ENCODE results near the gene AMIGO3. TPM values are rescaled to one million over a fixed set of nuclear protein-coding genes. Genes with fewer than 3 reads are reported as not detected.

The AMIGO3 gene, protein sequence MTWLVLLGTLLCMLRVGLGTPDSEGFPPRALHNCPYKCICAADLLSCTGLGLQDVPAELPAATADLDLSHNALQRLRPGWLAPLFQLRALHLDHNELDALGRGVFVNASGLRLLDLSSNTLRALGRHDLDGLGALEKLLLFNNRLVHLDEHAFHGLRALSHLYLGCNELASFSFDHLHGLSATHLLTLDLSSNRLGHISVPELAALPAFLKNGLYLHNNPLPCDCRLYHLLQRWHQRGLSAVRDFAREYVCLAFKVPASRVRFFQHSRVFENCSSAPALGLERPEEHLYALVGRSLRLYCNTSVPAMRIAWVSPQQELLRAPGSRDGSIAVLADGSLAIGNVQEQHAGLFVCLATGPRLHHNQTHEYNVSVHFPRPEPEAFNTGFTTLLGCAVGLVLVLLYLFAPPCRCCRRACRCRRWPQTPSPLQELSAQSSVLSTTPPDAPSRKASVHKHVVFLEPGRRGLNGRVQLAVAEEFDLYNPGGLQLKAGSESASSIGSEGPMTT
- 1.1 and 1.2 TPM in 2 replicates for polyA plus RNA-seq (2012; rRNA removed)
- polyA plus RNA-seq (2012; cell fraction: cytosol; rRNA removed) = 0.66 TPM in 1 of 2 replicates, not detected in the other
- 5.8 and 6.5 TPM in 2 replicates for polyA plus RNA-seq (2012; cell fraction: nucleus; rRNA removed)

DNA sequence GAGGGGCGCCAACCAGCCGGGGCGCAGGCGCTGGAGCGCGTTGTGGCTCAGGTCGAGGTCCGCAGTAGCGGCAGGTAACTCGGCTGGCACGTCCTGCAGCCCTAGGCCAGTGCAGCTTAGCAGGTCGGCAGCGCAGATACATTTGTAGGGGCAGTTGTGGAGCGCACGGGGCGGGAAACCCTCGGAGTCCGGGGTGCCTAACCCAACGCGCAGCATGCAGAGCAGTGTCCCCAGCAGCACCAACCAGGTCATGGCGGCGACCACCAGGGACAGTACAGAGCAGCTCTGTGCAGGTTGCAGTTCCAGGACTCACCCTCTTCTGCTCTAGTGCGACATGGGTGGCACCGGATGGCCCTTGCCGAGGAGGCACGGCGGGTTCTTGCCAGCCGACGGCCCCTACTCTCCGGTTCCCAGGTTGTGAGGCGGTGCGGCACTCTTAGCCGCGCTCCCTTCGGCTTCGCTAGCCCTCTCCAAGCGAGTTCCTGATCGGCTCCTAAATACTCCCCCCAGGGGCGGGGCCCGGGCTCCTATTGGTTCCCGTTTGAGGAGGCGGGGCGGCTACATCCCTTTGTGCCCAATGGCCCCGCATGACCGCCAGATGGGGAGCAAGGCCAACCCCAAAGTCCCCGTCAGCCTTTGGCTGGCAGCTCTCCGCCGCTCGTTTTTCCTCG is at the start of gene AMIGO3:
TSS of gene AMIGO3 (minus strand) at position 471 of the 671 bp plus-strand sequence. CDS start at position 252, 219 bp downstream.
- POLR2A ChIA-PET = interaction anchor here (0.6 to 1.9 kb wide), 6 partner anchors 12 to 401 kb away, joined by 3 to 8 read pairs (median 4); no protein-coding TSS in a partner anchor
- peak; percentile 29; the same call in 1 of the 2 replicates for TF ChIP-seq NFIC (IDR thresholded peaks at IDR 0.05; ENCODE audit: borderline replicate concordance)
- no peak for TF ChIP-seq FOSL2 (IDR thresholded peaks at IDR 0.05; ENCODE audit: borderline replicate concordance, low read depth)
- TF ChIP-seq, protein P1, sequence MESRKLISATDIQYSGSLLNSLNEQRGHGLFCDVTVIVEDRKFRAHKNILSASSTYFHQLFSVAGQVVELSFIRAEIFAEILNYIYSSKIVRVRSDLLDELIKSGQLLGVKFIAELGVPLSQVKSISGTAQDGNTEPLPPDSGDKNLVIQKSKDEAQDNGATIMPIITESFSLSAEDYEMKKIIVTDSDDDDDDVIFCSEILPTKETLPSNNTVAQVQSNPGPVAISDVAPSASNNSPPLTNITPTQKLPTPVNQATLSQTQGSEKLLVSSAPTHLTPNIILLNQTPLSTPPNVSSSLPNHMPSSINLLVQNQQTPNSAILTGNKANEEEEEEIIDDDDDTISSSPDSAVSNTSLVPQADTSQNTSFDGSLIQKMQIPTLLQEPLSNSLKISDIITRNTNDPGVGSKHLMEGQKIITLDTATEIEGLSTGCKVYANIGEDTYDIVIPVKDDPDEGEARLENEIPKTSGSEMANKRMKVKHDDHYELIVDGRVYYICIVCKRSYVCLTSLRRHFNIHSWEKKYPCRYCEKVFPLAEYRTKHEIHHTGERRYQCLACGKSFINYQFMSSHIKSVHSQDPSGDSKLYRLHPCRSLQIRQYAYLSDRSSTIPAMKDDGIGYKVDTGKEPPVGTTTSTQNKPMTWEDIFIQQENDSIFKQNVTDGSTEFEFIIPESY (IDR thresholded peaks at IDR 0.05; ENCODE audit: borderline replicate concordance, low read depth) = no peak
- no peak for TF ChIP-seq RCOR1 (IDR thresholded peaks at IDR 0.05; ENCODE audit: low read length)
- no peak for TF ChIP-seq RXRA (IDR thresholded peaks at IDR 0.05; ENCODE audit: borderline replicate concordance, low read depth)
- TF ChIP-seq, protein P2, sequence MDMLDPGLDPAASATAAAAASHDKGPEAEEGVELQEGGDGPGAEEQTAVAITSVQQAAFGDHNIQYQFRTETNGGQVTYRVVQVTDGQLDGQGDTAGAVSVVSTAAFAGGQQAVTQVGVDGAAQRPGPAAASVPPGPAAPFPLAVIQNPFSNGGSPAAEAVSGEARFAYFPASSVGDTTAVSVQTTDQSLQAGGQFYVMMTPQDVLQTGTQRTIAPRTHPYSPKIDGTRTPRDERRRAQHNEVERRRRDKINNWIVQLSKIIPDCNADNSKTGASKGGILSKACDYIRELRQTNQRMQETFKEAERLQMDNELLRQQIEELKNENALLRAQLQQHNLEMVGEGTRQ (IDR thresholded peaks at IDR 0.05; ENCODE audit: borderline replicate concordance, low read depth, low read length) = no peak
- no peak for TF ChIP-seq RFX5 (IDR thresholded peaks at IDR 0.05; ENCODE audit: low read length)
- TF ChIP-seq, protein P3, sequence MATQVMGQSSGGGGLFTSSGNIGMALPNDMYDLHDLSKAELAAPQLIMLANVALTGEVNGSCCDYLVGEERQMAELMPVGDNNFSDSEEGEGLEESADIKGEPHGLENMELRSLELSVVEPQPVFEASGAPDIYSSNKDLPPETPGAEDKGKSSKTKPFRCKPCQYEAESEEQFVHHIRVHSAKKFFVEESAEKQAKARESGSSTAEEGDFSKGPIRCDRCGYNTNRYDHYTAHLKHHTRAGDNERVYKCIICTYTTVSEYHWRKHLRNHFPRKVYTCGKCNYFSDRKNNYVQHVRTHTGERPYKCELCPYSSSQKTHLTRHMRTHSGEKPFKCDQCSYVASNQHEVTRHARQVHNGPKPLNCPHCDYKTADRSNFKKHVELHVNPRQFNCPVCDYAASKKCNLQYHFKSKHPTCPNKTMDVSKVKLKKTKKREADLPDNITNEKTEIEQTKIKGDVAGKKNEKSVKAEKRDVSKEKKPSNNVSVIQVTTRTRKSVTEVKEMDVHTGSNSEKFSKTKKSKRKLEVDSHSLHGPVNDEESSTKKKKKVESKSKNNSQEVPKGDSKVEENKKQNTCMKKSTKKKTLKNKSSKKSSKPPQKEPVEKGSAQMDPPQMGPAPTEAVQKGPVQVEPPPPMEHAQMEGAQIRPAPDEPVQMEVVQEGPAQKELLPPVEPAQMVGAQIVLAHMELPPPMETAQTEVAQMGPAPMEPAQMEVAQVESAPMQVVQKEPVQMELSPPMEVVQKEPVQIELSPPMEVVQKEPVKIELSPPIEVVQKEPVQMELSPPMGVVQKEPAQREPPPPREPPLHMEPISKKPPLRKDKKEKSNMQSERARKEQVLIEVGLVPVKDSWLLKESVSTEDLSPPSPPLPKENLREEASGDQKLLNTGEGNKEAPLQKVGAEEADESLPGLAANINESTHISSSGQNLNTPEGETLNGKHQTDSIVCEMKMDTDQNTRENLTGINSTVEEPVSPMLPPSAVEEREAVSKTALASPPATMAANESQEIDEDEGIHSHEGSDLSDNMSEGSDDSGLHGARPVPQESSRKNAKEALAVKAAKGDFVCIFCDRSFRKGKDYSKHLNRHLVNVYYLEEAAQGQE (IDR thresholded peaks at IDR 0.05; ENCODE audit: low read depth, low read length) = no peak
- TF ChIP-seq GABPA (IDR thresholded peaks at IDR 0.05; ENCODE audit: low read depth) = no peak
- TF ChIP-seq POLR2AphosphoS5 (IDR thresholded peaks at IDR 0.05; ENCODE audit: low read depth, low read length) = peak; percentile 94
- peak; percentile 8; the same call in 1 of the 2 replicates for TF ChIP-seq SMC3 (IDR thresholded peaks at IDR 0.05; ENCODE audit: low read depth, low read length)
- TF ChIP-seq, protein P4, sequence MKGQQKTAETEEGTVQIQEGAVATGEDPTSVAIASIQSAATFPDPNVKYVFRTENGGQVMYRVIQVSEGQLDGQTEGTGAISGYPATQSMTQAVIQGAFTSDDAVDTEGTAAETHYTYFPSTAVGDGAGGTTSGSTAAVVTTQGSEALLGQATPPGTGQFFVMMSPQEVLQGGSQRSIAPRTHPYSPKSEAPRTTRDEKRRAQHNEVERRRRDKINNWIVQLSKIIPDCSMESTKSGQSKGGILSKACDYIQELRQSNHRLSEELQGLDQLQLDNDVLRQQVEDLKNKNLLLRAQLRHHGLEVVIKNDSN (IDR thresholded peaks at IDR 0.05; ENCODE audit: borderline replicate concordance, low read depth) = no peak
- TF ChIP-seq EZH2phosphoT487 (IDR thresholded peaks at IDR 0.05; ENCODE audit: borderline replicate concordance, low read depth) = no peak
- TF ChIP-seq TCF12 (IDR thresholded peaks at IDR 0.05) = peak; percentile 50
- TF ChIP-seq FOXJ3 (CRISPR knock-in tag; IDR thresholded peaks at IDR 0.05) = no peak
- no peak for TF ChIP-seq NRF1 (IDR thresholded peaks at IDR 0.05; ENCODE audit: low read depth, low read length)
- 0 out of 2 replicates have a peak, but pooled peaks have one; percentile 26 for TF ChIP-seq YY1 (IDR thresholded peaks at IDR 0.05; ENCODE audit: low read depth)
- TF ChIP-seq, protein P5, sequence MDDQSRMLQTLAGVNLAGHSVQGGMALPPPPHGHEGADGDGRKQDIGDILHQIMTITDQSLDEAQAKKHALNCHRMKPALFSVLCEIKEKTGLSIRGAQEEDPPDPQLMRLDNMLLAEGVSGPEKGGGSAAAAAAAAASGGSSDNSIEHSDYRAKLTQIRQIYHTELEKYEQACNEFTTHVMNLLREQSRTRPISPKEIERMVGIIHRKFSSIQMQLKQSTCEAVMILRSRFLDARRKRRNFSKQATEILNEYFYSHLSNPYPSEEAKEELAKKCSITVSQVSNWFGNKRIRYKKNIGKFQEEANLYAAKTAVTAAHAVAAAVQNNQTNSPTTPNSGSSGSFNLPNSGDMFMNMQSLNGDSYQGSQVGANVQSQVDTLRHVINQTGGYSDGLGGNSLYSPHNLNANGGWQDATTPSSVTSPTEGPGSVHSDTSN (IDR thresholded peaks at IDR 0.05) = no peak
- TF ChIP-seq TAF1 (IDR thresholded peaks at IDR 0.05; ENCODE audit: borderline replicate concordance, low read depth, low read length) = peak; percentile 30; the same call in 1 of the 2 replicates
- TF ChIP-seq ELF1 (IDR thresholded peaks at IDR 0.05) = peak; percentile 64; the same call in 1 of the 2 replicates

More for the DNA sequence above, at the start of gene AMIGO3:
- peaks cover 8% of the 10 kb centered on the region for H3F3A ChIP-seq (replicated peaks; ENCODE audit: insufficient read depth)
- peaks cover 8 to 26% of the 10 kb centered on the region in 2 experiments; a peak in 2 of 4 replicates for H3K4me1 ChIP-seq (ENCODE audit: control insufficient read depth in 1 of 2, insufficient read depth in 2 of 2, low read depth in 1 of 2, low read length in 1 of 2)
- H4K20me1 ChIP-seq (ENCODE audit: insufficient read depth) = no peaks in the 10 kb centered on the region
- CTCF ChIA-PET = interaction anchor here (1.1 to 7.9 kb wide), 13 partner anchors 10 to 180 kb away, joined by 3 to 76 read pairs (median 4); partner anchors contain the start of genes INKA1 and IP6K1
- DNase-seq = peak; percentile 99
- no peaks in the 10 kb centered on the region for H3K9me2 ChIP-seq
- no peak within 1 kb of the TSS for H2AFZ ChIP-seq (ENCODE audit: low read depth)
- no peak within 1 kb of the TSS for H3K9ac ChIP-seq
- H3K4me3 ChIP-seq (ENCODE audit: low read depth in 2 of 2, low read length in 1 of 2) = peak within 1 kb of the TSS; percentile 47 to 61
- peak within 1 kb of the TSS; percentile 12 to 64; a peak in 3 of 4 replicates for H3K27ac ChIP-seq (ENCODE audit: low read depth in 2 of 2, low read length in 1 of 2)
- H3K36me3 ChIP-seq (replicated peaks in 1 of 2; ENCODE audit: control insufficient read depth in 1 of 2, insufficient read depth in 2 of 2, low read length in 1 of 2) = peaks cover 0 to 38% of the 10 kb centered on the region in 2 experiments
- H3K4me2 ChIP-seq = peak within 1 kb of the TSS; percentile 74
- peaks cover 15% of the 10 kb centered on the region for H3K79me2 ChIP-seq (ENCODE audit: insufficient read depth)
- H3K27me3 ChIP-seq (ENCODE audit: insufficient read depth) = no peaks in the 10 kb centered on the region
- no peaks in the 10 kb centered on the region for H3K9me3 ChIP-seq
- WGBS (ENCODE audit: low lambda C conversion rate) = 7% methylated on average over 46 of the region's 50 CpGs
